ENCODE measurements around the gene CEP85L.

GRCh38 chr6:118621799-118622470, 29.5 kb downstream of the CEP85L start:
- TF ChIP-seq SETDB1 (CRISPR knock-in tag; IDR thresholded peaks at IDR 0.05; ENCODE audit: borderline replicate concordance) (no peak), CTCF (CRISPR knock-in tag; IDR thresholded peaks at IDR 0.05) (no peak), PLSCR1 (CRISPR knock-in tag; IDR thresholded peaks at IDR 0.05; ENCODE audit: borderline replicate concordance) (no peak), NFYB (CRISPR knock-in tag; IDR thresholded peaks at IDR 0.05) (no peak), CENPT (CRISPR knock-in tag; IDR thresholded peaks at IDR 0.05; ENCODE audit: low read depth) (no peak), ZBTB33 (CRISPR knock-in tag; IDR thresholded peaks at IDR 0.05) (no peak), GABPA (IDR thresholded peaks at IDR 0.05; ENCODE audit: low read depth, low read length) (no peak), GABPA (CRISPR knock-in tag; IDR thresholded peaks at IDR 0.05; ENCODE audit: low read depth) (no peak), TFE3 (CRISPR knock-in tag; IDR thresholded peaks at IDR 0.05) (no peak), PTBP1 (IDR thresholded peaks at IDR 0.05; ENCODE audit: low read depth, low read length, poor library complexity, severe bottlenecking) (no peak)

Data from HepG2 (cell line).